H54 (cell line): ENCODE measurements around the gene TMEM45A.
"Not testable (repeated sequence)": the region's sequence is repeated elsewhere in the genome, so short reads cannot be mapped to it uniquely, and the experiment has no call there.

Experiments
- DNase-seq: peaks from one replicate; pipeline ENCODE4 v3.0.0; 2011; ENCODE audit warnings: low spot score, mixed read lengths; ENCODE audit not compliant: insufficient read length
- FAIRE-seq: peaks from 3 replicates; lab custom pipeline; 2011; peaks lifted over from hg19 to GRCh38; lab: Jason Lieb, UNC
- POLR2A ChIP-seq: IDR thresholded peaks from 2 replicates; pipeline ENCODE4 v1.6.1; 2011; ENCODE audit warnings: low read depth, mild to moderate bottlenecking, low read length

Gene TMEM45A

DNA sequence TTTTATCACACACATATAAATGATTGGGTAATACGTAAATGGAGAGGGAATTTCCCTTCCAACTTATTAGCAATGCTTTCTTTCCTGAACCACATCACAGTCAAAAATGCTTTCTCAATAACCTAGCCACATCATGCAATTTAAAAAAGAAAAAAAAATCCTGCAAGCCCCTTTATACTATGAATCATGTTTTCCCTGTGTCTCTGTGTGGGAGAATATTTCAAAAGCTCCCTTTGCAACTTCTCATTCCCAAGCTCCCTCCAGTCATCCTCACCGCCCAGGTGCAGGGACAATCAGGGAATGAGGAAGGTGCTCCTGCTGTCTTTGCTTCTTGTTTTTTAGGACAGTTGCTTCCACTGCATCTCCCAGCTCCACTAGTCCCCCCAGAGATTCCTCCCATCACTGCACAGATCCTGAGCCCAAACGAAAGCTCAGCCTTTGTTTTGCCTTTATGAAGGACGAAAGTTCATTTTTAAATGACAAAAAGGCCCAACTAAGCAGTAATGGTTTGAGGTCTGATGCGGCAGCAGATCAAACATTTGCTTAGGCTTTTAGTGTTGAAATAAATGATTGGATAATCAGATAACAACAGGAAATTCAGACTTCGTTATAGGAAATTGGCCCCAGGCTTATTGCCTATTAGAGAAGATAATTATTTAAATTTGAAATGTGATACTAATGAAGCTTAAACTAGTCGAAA lies 69.2 kb downstream of the TMEM45A start:
- DNase-seq = no peak
- FAIRE-seq = no peak
- TF ChIP-seq POLR2A = no peak

DNA sequence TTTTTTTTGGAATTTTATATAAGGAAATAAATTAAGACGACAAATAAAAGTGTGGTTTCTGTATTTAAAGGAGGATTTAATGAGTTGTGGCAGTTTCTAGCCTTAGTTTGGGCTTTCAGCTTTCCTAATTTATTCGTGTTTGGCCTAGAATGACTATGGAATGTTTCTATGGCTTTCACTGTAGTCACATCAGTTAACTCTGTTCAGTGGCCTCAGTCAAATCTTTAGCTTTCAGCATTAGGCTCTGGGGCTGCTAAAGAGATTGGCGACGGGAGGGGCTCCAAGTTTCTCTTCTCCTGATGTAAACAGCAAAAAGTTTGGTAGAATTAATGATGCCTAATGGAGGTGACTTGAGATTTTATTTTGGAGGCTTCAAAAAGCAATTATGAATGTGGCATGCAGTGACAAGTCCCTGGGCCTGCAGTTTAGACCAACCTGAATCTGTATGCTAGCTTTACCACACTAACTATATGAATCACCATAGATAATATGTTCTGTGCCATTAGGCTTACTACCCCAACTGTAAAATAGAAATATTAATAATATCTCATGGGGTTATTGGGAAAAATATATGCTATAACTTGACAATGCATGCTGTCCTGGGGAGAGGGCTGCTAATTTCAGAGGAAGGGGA lies 69.9 kb downstream of the TMEM45A start:
- DNase-seq = no peak
- TF ChIP-seq POLR2A = no peak
- no peak for FAIRE-seq

DNA sequence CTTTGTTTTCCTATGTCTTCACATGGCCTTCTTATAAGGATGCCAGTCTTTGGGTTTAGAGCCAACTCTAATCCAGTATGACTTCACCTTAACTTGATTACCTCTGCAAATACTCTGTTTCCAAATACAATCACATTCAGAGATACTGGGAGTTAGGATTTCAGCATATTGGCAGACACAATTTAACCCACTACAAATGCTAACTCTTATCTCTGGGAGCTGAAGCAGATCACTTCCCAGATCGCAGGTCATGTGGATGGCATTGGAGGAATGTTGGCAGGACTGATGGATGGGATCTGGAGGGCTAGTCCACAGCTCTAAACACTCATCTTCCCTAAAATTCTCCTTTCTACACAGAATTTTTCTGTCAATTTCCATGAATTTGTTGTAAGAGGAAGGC lies 70.8 kb downstream of the TMEM45A start:
- FAIRE-seq (no peak), DNase-seq (no peak)
- TF ChIP-seq POLR2A = no peak

DNA sequence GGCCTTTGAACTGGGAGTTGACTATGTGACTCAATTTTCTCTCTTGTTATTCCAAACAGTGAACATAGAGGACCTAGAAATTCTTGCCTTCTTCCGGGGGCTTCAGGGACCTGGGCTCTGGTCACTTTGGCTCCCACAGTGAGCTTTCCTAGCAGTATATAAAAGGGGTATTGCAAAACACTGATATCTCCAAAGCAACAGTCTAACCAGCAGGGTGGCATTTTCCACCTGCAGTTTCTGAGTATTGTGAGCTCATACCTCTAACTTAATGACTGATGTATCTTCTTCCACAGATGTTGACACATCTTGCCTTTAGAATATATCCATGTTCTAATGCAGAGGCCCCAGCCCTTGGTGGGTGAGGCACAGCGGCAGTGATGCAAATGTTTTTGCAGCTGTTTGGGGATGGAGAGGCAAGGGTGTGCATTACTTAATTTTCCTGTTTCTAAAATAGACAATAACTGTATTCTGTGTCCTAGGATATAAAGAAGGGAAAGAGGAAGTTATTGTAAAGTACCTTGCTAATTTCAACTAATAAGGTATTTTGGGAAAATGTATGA lies 71.3 kb downstream of the TMEM45A start:
- no peak for TF ChIP-seq POLR2A

DNA sequence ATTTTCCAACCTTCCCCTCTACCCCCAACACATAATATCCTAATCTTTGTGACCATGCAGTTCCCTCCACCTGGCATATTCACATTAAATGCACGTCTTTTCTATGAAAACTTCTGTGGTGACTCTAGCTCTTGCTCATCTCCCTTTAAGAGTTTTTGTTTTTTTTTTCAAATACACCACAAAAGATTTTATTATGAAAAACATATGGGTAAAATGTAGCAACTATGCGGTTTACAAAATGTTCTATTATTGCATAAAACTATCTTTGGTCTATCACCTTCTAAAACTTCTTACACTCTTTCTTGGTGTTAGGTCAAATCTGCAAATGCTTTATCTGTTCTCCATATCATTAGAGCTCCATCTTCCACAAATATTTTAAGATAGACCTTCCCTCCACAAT lies 78.4 kb downstream of the TMEM45A start:
- DNase-seq (no peak), FAIRE-seq (no peak)
- no peak for TF ChIP-seq POLR2A

More for the DNA sequence above, 71.3 kb downstream of the TMEM45A start:
- no peak for DNase-seq
- FAIRE-seq = no peak

DNA sequence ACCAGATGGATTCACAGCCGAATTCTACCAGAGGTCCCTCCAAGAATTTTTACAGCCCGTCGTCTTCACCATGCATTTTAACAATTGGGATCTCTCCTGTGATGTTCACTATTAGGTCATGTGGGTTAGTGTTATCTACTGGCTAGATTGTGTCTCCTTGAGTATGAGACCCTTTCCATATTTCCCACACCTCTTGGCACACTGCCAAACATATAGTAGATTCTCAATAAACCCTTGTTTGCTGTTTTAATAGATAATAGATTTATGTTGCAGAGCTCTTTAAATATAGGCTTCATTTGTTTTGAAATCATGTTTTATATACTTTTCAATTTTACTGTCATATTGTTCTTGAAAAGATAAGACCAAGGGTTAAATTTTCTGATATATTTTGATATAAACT lies 82.1 kb downstream of the TMEM45A start:
- no peak for TF ChIP-seq POLR2A
- FAIRE-seq (no peak), DNase-seq (no peak)

DNA sequence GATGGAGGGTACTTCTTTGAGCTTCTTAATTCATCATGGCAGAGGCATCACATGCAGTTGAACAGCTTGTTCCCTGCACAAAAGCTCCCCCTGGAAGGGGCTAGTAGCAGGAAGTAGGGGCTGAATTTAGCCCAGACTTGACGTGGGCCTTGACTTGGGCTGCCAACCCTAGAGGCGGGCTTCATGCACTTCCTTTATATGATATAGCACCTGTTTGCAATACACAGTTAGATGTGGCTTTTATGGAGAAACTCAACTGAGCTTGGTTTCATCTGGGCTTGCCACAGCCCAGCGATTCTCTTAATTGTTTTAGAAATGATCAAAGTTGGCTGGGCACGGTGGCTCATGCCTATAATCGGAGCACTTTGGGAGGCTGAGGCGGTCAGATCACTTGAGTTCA lies 83.3 kb downstream of the TMEM45A start:
- DNase-seq = no peak
- no peak for TF ChIP-seq POLR2A
- FAIRE-seq = no peak

DNA sequence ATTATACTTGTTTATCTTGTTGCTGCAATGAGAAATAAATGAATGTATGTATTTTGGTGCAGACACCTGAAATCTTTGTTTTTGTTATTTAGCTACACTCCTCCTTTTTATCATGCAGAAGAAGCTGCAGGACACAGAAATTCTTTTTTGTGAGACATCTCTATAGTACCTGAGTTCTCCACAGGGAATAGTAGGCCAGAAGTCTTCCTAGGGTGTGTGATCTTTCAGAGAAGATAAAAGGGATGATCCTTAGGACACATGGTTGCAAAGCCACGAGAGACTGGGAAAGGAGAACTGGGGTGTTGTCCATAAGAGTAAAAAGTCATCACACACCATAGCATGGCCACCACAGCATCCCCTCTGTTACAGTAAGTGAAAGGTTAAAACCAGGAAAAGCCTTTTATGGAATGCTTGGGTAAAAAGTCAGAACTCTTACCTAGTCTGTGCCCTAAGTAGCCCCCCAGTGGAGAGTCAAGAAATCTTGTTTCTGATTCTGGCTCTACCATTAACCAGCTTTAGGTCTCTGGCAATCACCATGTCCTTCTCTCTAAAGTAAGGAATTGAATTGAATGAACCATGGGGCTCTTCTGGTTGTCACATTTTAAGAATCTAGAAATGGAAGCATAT lies 85.1 kb downstream of the TMEM45A start:
- no peak for TF ChIP-seq POLR2A
- FAIRE-seq = no peak
- no peak for DNase-seq

DNA sequence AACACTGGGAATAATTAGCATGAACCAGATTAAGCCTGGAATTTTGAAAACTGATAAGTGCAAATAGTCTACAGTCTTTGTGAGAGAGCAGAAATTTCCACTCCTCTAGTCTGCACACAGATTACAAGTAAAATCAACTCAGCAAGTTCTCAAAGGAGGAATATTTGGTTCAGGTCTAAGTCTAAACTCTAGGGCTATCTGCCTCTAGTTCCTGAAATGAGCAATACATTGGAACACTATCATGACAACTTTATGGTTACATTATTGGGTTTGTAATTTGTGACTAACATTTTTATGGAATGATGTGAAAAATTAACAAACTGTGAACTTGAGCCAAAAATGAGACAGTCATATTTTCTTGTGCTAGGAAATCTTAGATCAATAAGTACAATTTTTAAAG lies 86.2 kb downstream of the TMEM45A start:
- FAIRE-seq (no peak), DNase-seq (no peak)
- TF ChIP-seq POLR2A = no peak

DNA sequence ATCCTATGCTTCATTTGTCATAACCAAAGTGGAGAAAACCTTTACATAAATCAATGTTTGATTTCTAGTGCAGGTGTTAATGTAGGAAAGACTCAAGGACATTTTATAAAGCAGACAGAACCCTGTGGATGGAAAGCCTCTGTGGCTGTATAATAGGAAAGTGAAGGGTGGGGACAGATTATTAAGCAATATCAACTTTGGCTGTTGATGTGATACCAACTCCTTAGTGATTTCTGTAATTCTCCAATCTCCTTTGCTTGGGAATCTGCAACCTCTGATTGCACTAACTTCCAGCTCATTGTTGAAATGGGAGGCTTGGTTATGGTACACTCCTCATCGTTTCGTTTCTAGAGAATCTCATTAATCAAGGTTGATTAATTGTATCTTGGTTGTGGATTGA lies 87.7 kb downstream of the TMEM45A start:
- DNase-seq = no peak
- no peak for FAIRE-seq
- TF ChIP-seq POLR2A = no peak

DNA sequence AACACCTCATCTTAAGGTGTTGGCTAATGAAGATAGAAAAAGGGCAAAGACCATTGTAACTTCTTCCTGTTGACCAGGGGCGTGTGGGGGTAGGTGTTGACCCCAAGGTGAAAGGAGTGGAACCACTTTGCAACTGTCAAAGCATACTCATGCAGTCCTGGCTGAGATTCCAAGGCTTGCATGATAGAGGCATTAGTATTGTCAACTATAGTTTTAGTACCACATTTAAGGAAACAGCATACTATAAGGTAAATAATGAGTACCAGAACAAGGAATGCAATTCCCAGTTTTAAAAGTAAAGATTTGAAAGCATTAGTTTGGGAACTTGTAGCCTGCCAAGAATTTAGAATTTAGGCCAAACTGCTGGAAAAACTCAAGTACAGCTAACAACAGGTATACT lies 89.2 kb downstream of the TMEM45A start:
- no peak for TF ChIP-seq POLR2A
- DNase-seq (no peak), FAIRE-seq (peak; percentile 62)

DNA sequence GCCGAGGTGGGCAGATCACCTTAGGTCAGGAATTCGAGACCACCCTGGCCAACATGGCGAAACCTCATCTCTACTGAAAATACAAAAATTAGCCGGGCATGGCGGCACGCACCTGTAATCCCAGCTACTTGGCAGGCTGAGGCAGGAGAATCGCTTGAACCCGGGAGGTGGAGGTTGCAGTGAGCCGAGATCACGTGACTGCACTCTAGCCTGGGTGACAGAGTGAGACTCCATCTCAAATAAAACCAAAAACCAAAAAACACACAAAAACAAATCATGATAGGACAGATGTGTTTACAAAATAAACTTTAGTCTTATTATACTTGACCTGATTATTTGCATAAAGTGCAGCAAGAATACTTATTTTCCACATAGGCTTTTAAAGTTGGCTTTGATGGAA lies 89.7 kb downstream of the TMEM45A start:
- FAIRE-seq, DNase-seq: not testable (repeated sequence)

DNA sequence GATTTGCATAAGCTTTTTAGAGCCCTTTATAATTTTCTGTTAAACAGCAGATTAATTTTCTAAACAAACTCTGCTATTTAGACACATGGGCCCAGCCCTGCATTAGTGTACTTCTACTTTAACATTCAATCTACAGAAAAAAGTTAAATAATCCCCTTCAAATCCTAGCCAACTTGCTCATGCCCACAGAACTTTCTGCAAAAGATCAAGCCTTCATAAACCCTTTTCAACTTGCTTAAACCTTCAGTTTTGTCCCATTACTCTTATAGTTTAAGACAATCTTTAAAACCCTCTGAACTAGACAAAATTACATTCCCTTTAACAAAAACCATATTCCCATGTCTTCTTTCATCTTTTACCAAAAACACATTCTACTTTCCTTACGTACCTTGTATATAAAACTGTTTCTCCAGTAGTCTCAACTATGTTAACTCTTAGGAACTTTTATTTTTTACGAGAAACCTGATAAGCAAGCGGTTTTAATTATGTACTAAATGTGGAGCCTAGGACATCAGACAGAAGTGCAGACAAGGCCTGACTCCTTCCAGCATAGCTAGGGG lies 91.8 kb downstream of the TMEM45A start:
- TF ChIP-seq POLR2A = no peak
- DNase-seq (no peak), FAIRE-seq (no peak)

DNA sequence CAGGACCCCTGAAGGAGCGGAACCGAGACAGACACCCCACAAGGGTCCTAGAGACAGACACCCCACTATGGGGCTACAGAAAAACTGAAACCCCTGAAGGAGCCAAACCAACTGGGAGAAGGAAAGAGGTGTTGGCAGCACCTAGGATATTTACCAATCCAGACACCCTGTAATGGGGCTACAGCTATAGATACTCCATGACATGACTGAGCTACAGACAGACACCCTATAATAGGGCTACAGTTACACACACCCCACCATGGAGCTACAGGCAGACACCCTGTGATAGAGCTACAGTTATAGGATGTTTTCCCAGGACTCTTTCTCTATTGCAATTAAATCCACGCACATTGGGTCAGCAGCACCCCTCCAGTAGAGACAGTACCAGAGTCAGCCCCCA lies 94.4 kb downstream of the TMEM45A start:
- DNase-seq (no peak), FAIRE-seq (no peak)
- no peak for TF ChIP-seq POLR2A
